ENCODE measurements around the gene FXR2.

The FXR2 gene

DNA sequence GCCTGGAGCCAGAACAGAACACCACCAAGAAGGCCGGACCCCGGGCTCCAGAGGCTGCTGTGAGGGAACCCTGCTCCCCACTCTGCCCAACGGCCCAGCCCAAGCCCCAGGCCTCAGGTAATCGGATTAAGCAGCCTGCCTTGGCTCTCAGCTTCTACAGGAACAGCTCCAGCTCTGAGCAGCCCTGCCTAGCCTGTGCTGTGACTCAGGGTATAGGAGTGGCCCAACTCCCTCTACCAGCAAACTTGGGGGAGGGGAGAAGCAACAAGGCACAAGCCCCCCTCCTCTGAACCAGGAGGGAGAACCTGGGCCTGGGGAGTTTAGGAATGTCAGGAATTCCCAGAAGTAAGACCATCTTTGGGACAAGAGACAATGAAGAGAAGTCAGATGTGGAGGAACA lies 24.0 kb downstream of the FXR2 start:
- POLR2A ChIA-PET, result no interaction called here

DNA sequence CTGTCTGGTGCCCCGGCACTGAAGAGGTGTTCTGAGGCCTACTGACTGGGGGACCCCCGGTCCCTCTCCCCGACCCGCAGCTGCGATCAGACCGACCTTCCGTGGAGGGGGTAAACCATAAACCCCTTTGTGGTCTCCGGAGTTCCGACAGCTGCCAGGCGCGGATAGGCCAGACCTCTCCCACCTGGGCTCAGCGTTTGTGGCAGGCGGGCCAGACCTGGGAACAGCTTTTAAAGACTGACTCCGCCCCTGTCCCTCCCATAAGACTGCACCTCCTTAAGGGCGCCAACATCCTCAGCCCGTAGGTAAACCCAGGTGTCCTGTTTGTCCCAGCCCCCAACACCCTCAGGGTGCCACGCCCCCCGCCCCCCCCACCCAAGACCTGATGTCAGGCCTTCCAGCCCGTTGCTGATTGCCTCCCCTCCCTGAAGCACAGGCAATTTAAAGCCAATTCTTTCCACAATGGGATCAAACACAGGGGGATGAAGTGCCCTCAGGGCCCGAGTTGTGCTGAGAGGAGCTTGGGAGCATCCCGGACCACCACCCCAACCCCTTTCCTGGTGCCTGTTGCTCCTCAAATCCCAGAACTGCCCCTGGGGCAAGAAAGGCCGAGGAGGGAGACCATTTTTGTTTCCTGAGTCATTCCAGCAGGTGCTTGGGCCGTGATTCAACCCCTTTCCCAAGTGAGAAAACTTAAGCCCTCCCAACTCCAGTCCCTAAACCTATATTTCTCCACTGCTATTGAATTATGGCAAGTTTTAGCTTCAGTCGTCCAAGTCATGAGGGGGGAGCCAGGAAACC lies 24.6 kb downstream of the FXR2 start, which contains the start of gene SOX15:
Gene SOX15 (minus strand): TSS at position 204 of the 801 bp plus-strand sequence. CDS start 418 bp downstream, outside the sequence.
- TF ChIP-seq, protein P1, sequence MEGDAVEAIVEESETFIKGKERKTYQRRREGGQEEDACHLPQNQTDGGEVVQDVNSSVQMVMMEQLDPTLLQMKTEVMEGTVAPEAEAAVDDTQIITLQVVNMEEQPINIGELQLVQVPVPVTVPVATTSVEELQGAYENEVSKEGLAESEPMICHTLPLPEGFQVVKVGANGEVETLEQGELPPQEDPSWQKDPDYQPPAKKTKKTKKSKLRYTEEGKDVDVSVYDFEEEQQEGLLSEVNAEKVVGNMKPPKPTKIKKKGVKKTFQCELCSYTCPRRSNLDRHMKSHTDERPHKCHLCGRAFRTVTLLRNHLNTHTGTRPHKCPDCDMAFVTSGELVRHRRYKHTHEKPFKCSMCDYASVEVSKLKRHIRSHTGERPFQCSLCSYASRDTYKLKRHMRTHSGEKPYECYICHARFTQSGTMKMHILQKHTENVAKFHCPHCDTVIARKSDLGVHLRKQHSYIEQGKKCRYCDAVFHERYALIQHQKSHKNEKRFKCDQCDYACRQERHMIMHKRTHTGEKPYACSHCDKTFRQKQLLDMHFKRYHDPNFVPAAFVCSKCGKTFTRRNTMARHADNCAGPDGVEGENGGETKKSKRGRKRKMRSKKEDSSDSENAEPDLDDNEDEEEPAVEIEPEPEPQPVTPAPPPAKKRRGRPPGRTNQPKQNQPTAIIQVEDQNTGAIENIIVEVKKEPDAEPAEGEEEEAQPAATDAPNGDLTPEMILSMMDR (IDR thresholded peaks at IDR 0.05; ENCODE audit: control extremely low read depth, extremely low read depth, low read depth, missing control alignments), result no peak
- POLR2A ChIA-PET, result interaction anchor here (1.2 kb wide), 2 partner anchors 14 to 97 kb away, joined by 4 to 5 read pairs; partner anchors contain the start of gene TP53
- CTCF ChIA-PET, result interaction anchor here (0.9 to 2.6 kb wide), 19 partner anchors 11 to 294 kb away, joined by 3 to 17 read pairs (median 4); partner anchors contain the start of genes ACAP1, CD68, FXR2 and SAT2
- DNase-seq (ENCODE audit: extremely low spot score), result no peak

More for the DNA sequence above, 24.0 kb downstream of the FXR2 start:
- TF ChIP-seq, protein P1 (IDR thresholded peaks at IDR 0.05; ENCODE audit: control extremely low read depth, extremely low read depth, low read depth, missing control alignments), result no peak
- CTCF ChIA-PET, result interaction anchor here (1.2 to 2.6 kb wide), 3 partner anchors 11 to 235 kb away, joined by 3 to 16 read pairs (median 14); partner anchors contain the start of gene TMEM95
- no peak for DNase-seq (ENCODE audit: extremely low spot score)

DNA sequence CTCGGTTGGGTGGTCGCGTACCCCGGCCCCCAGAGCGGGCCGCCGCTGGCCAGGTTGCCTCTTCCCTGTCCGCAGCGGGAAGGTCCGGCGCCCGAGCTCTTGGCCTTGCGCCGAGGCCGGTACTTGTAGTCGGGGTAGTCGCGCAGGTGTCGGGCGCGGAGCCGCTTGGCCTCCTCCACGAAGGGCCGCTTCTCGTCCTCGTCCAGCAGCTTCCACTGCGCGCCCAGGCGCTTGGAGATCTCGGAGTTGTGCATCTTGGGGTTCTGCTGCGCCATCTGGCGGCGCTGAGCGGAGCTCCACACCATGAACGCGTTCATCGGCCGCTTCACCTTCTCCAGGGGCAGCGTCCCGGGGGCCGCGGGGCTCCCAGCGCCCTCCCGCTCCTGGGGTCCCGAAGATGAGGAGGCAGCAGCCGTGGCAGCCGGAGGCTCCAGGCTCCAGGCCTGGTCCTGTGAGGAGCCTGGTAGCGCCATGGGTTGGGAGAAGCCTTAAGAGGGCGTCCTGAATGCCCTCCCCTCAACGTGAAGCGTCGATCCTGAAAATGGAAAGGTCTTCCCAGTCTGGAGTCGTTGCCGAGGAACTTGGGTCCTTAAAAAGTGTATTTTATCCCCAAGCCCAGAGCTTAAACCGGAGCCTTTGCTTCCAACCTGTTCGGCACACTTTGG lies 25.4 kb downstream of the FXR2 start:
- peak; percentile 85 for DNase-seq (ENCODE audit: extremely low spot score)
- ChIA-PET POLR2A (interaction anchor here (1.1 to 1.2 kb wide), 3 partner anchors 13 to 98 kb away, joined by 4 to 5 read pairs (median 4); partner anchors contain the start of genes SAT2 and TP53), CTCF (interaction anchor here (0.5 to 2.6 kb wide), 26 partner anchors 10 to 293 kb away, joined by 3 to 17 read pairs (median 4); partner anchors contain the start of genes ACAP1, CD68, FXR2 and SAT2)
- TF ChIP-seq, protein P1 (IDR thresholded peaks at IDR 0.05; ENCODE audit: control extremely low read depth, extremely low read depth, low read depth, missing control alignments), result peak; percentile 80

DNA sequence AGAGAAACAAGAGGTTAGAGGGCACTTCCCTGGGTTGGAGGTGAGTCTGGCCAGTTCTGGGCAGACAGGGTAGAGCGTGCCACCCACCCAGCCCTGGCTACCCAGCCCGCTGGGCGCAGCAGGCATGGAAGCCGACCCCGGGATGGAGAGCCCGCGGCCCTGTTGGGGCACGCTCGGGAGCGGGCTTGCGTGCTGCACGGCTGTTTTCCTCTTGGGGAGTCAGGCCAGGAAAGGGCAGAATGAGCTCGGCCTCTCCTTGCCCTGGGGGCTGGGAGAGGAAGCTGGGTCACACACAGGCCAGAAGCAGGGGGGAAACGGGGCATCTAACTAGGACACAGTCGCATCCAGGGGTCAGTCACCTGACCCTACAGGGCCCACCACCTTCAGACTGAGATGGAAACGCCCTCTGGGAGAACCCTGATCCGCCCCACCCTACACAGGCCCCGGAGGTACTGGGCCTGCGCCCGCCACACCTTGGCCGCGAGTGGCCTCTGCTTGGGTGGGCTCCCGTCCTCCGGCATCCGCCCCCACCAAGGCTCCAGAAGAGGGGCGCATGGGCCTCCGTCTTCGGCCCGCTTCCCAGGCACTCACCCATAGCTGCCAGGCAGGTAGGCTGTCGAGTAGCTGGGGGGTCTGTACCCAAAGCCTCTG lies 26.0 kb downstream of the FXR2 start:
- ChIA-PET POLR2A (interaction anchor here (1.1 to 1.2 kb wide), 3 partner anchors 13 to 99 kb away, joined by 4 to 5 read pairs (median 4); partner anchors contain the start of genes SAT2 and TP53), CTCF (interaction anchor here (0.5 to 2.6 kb wide), 25 partner anchors 9 to 292 kb away, joined by 3 to 17 read pairs (median 4); partner anchors contain the start of genes ACAP1, CD68, FXR2 and TMEM256)
- TF ChIP-seq, protein P1 (IDR thresholded peaks at IDR 0.05; ENCODE audit: control extremely low read depth, extremely low read depth, low read depth, missing control alignments), result no peak
- no peak for DNase-seq (ENCODE audit: extremely low spot score)

DNA sequence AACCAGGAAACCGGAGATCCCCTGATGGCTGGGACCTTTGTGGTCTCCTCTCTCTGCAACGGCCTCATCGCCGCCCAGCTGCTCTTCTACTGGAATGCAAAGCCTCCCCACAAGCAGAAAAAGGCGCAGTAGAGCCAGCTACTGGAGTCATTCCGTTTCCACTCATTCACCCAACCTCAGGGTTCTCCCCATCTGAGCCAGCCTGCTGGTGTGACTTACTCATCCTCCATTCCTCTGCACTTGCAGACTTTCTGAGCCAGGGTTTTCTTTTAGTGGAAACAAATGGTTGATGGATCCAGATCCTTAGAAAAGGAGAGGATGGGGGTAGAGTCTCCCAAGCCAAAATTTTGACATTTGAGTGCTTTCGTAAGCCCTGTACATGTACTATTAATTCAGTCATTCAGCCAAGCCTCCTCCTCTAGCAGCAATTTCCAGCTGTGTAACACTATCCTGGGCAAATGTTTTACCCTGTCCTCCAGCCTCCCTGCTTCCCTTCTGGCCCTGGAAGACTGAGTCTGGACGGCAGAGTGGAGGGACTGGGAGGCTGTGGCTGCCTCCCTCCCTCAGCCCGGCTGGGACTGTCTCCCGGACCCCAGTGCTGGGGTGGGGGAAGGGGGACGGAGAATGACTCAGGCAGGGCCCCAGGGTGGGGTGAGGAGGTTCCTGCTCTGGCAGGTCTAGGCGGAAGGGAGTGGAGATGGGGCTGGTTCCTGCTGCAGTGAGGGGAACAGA lies 27.1 kb downstream of the FXR2 start:
- CTCF ChIA-PET, result interaction anchor here (0.7 to 2.2 kb wide), 3 partner anchors 27 to 72 kb away, joined by 3 to 11 read pairs (median 3); no protein-coding TSS in a partner anchor
- no peak for DNase-seq (ENCODE audit: extremely low spot score)
- TF ChIP-seq, protein P1 (IDR thresholded peaks at IDR 0.05; ENCODE audit: control extremely low read depth, extremely low read depth, low read depth, missing control alignments), result no peak
- POLR2A ChIA-PET, result no interaction called here
